ENCODE results near the gene RNU4-1.

DNA sequence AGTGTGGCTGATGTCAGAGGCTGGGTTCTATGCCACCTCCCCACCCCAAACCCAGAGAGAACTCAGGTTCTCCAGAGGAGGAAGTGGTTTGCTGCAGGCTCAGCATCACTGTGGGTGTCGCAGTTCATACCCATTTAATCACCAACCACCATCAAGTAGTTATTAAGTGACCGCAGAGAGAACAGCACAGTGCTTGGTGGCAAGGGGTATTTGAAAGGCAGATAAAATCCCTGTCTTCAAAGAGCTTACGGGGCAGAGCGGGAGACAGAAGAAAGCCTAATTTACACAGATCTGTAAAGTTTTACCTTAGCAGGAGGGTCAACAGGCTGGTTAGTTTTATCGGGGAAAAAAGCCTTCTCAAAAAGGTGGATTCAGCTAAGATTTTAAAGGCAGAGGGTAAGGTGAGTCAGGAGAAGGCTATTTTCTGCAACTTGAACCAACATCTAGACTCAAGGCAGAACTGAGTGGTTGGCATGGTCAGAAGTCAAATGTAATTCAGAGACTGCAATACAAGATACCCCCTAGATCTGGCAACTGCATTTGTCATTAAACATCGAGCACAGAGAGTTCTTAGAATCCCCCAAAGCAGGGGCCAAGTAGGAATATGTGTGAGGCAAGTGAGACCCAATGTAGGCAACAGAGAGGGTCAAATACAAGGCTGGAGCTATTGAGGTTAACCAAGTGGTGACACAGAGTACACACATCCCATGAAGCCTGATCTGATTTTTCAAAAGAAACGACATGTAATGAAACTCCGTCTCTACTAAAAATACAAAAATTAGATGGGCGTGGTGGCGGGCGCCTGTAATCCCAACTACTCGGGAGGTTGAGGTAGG lies 40.7 kb downstream of the RNU4-1 start:
- TF ChIP-seq ZFP3 (tag by site-specific recombination; IDR thresholded peaks at IDR 0.05; ENCODE audit: low read depth) (no peak), CTCF (tag by site-specific recombination; IDR thresholded peaks at IDR 0.05) (no peak)
